Sigmoid colon (tissue), 7 donors: ENCODE results near the gene SLC25A39. TPM values are rescaled to one million over a fixed set of nuclear protein-coding genes. Genes with fewer than 3 reads are reported as not detected.

Experiments used
- DNase-seq: peaks from one replicate; pipeline ENCODE4 v3.0.0-alpha.2; 2019
- H3K27ac ChIP-seq, 4 donors: fragments of 200-600 bp; sonication (generic); one replicate each; pipeline ENCODE4 v1.5.1; 2016 to 2019; ENCODE audit warnings: mild to moderate bottlenecking in 1 of 4
- H3K27me3 ChIP-seq, 3 donors: fragments of 200-600 bp; sonication (generic); one replicate each; pipeline ENCODE4 v1.5.1; 2019; ENCODE audit warnings: mild to moderate bottlenecking in 1 of 3
- H3K36me3 ChIP-seq, 4 donors: fragments of 200-600 bp; sonication (generic); one replicate each; pipeline ENCODE4 v1.5.1; 2016 to 2019
- H3K4me1 ChIP-seq, 4 donors: fragments of 200-600 bp; sonication (generic); one replicate each; pipeline ENCODE4 v1.5.1; 2017 to 2019
- H3K4me3 ChIP-seq, 4 donors: fragments of 200-600 bp; sonication (generic); one replicate each; pipeline ENCODE4 v1.5.1; 2017 to 2019; ENCODE audit warnings: mild to moderate bottlenecking in 2 of 4, moderate library complexity in 1 of 4
- H3K9me3 ChIP-seq, 4 donors: fragments of 200-600 bp in 3 of 4; sonication (generic) in 3 of 4; one replicate each; pipeline versions ENCODE4 v1.5.1 to v1.6.1; 2013 to 2019
- CTCF ChIP-seq, 4 experiments: fragments of 450-650 bp in 3 of 4; fragments of 200-600 bp in 1 of 4; IDR thresholded peaks; one replicate each; pipeline ENCODE4 v1.5.1; 2016 to 2019; ENCODE audit warnings: antibody characterized with exemption in 4 of 4, mild to moderate bottlenecking in 3 of 4, moderate library complexity in 2 of 4
- EP300 ChIP-seq, 4 donors: sonication (generic); formaldehyde crosslinking; IDR thresholded peaks; one replicate each; pipeline ENCODE4 v1.6.1; 2017; ENCODE audit warnings: antibody characterized with exemption in 4 of 4
- POLR2A ChIP-seq, 2 donors: fragments of 450-650 bp; IDR thresholded peaks; one replicate each; pipeline ENCODE4 v1.6.1; 2016; ENCODE audit warnings: antibody characterized with exemption in 2 of 2, mild to moderate bottlenecking in 2 of 2, moderate library complexity in 2 of 2
- POLR2AphosphoS5 ChIP-seq, 4 donors: sonication (generic); formaldehyde crosslinking; IDR thresholded peaks; one replicate each; pipeline ENCODE4 v1.6.1; 2017; ENCODE audit warnings: antibody characterized with exemption in 4 of 4
- WGBS, 2 donors: extraction: QIAGEN DNeasy Blood & Tissue Kit; methylation state at CpG; one replicate each; pipeline ENCODE4 v1.1.7; 2013; 5-methylcytosine and 5-hydroxymethylcytosine counted together
- intact Hi-C: fragments of 100-400 bp; cut with DNase I; formaldehyde crosslinking; loops from one replicate; pipeline ENCODE4 v1.15.1; 2023
- polyA plus RNA-seq, 3 donors: library from polyadenylated mRNA; stranded (reverse); fragments of 200-250 nt; gene quantifications; one replicate each; pipeline ENCODE4 v1.2.3, GENCODE V29; 2013
- total RNA-seq, 4 donors: library from RNA; depleted of rRNA; stranded (reverse); fragments of >200 nt; gene quantifications; one replicate each; pipeline ENCODE4 v1.1.0, GENCODE V29; 2016
- donor health status: healthy with polysubstance abuse.
- donor health status: Bipolar disorder and iron deficiency.
- donor health status: healthy.

SLC25A39 gene
- total and polyA plus RNA-seq, 7 donors: 39.0 to 163 (median 51.8) TPM

GRCh38 chr17:44314031-44314430 is 10.6 kb downstream of the SLC25A39 start:
- no peaks in the 10 kb centered on the region for H3K9me3 ChIP-seq
- no peak for TF ChIP-seq POLR2AphosphoS5 (IDR thresholded peaks at IDR 0.05)
- TF ChIP-seq CTCF (IDR thresholded peaks at IDR 0.05): no peak
- TF ChIP-seq POLR2A (IDR thresholded peaks at IDR 0.05): no peak
- no peak for TF ChIP-seq EP300 (IDR thresholded peaks at IDR 0.05)
- intact Hi-C loops: no loop called here
- peaks cover 0 to under 1% (median 0%) of the 10 kb centered on the region in 4 donors for H3K36me3 ChIP-seq
- H3K27ac ChIP-seq: no peak overlapping the region
- DNase-seq: no peak
- peaks cover 22 to 55% (median 50%) of the 10 kb centered on the region in 3 donors for H3K27me3 ChIP-seq
- whole genome bisulfite sequencing, 2 donors: 73 to 83% methylated on average over 7 of the region's 7 CpGs
- H3K4me3 ChIP-seq: no peak overlapping the region
- H3K4me1 ChIP-seq: peaks cover 0 to 17% (median 13%) of the 10 kb centered on the region in 4 donors

DNA sequence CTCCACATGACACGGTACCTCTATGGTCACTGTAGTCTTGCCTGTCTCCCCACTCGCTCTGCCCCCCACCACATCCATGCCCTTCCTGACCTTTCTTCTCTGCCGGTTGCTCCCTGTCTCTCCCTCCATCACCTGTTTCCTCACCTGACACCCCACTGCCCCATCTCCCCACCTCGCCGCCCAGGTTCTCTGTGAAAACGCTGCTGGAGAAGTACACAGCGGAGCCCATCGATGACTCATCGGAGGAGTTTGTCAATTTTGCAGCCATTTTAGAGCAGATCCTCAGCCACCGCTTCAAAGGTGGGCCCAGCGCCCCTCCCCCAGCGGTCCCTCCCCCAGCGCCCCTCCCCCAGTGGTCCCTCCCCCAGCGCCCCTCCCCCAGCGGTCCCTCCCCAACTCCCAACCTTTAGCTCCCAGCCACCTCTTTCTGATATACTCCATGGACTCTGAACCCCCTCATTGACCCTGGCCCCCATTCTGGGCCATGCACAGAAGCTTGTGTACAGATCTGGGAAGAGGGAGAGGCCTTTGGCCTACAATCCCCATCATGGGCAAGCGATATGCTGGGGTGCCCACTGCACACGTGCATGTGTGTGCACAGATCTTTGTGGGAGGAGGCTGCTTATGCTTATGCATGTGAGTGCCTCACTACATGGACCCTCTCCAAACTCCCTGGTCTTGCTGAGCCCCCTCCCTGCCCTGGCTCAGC is 12.1 kb downstream of the SLC25A39 start:
- intact Hi-C loops: no loop called here
- Histone ChIP-seq H3K4me1 (peaks cover 0 to 28% (median 27%) of the 10 kb centered on the region in 4 donors), H3K9me3 (no peaks in the 10 kb centered on the region), H3K36me3 (no peaks in the 10 kb centered on the region), H3K27me3 (peaks cover 22 to 51% (median 49%) of the 10 kb centered on the region in 3 donors), H3K4me3 (no peak overlapping the region), H3K27ac (no peak overlapping the region)
- no peak for DNase-seq
- TF ChIP-seq CTCF (IDR thresholded peaks at IDR 0.05): no peak
- no peak for TF ChIP-seq EP300 (IDR thresholded peaks at IDR 0.05)
- TF ChIP-seq POLR2A (IDR thresholded peaks at IDR 0.05): no peak
- TF ChIP-seq POLR2AphosphoS5 (IDR thresholded peaks at IDR 0.05): no peak
- WGBS, 2 donors: 64 to 70% methylated on average over 17 of the region's 17 CpGs

GRCh38 chr17:44311562-44312181 is 13.0 kb downstream of the SLC25A39 start:
- peaks cover 22 to 43% (median 40%) of the 10 kb centered on the region in 3 donors for H3K27me3 ChIP-seq
- 71 to 84% methylated on average over 4 to 5 of the region's 5 CpGs for WGBS, 2 donors
- intact Hi-C loops: no loop called here

DNA sequence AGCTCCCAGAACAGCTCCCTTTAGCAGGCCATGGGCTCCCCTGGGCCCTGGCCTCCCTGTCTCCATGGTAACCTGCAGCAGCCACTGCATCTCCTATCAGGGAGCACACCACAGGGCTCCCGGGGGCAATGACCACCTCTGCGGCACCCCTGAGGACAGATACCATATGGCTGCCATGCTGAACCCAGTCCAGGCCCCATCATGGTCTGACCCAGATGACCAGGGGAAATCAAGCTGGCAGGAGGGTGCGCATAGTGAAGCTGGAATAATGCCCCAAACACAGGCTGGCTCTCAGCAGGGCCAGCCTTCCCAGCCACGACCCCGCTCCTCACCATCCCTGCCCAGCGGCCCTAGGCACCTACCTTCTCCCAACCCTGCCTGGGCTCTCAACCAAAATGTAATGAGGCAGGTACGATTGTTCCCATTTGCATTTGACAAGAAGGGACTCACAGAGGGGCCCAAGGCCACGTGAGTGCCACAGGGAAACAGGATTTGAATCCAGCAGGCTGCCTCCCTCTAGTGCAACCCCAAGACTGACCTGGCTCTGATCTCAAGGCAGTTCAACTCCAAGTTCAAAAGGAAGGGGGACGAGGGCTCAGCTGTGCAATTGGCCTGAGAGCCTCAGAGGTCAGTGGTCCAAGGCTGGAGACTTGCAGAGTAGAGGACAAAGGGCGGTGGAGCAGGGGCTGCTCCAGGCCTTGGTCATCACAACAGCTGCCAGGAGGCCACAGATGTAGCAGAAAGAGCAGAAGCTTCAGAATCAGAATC is 13.8 kb downstream of the SLC25A39 start:
- WGBS, 2 donors: 78 to 79% methylated on average over 10 of the region's 10 CpGs
- Histone ChIP-seq H3K36me3 (no peaks in the 10 kb centered on the region), H3K9me3 (no peaks in the 10 kb centered on the region), H3K4me3 (no peak overlapping the region), H3K27ac (no peak overlapping the region), H3K27me3 (peaks cover 16 to 34% (median 31%) of the 10 kb centered on the region in 3 donors), H3K4me1 (peaks cover 0 to 32% (median 31%) of the 10 kb centered on the region in 4 donors)
- DNase-seq: no peak
- intact Hi-C loops: no loop called here
- TF ChIP-seq POLR2AphosphoS5 (IDR thresholded peaks at IDR 0.05): no peak
- TF ChIP-seq CTCF (IDR thresholded peaks at IDR 0.05): no peak
- no peak for TF ChIP-seq POLR2A (IDR thresholded peaks at IDR 0.05)
- TF ChIP-seq EP300 (IDR thresholded peaks at IDR 0.05): no peak

More at GRCh38 chr17:44311562-44312181, 13.0 kb downstream of the SLC25A39 start:
- H3K4me3 ChIP-seq: no peak overlapping the region
- H3K36me3 ChIP-seq: no peaks in the 10 kb centered on the region
- no peak for TF ChIP-seq POLR2A (IDR thresholded peaks at IDR 0.05)
- TF ChIP-seq CTCF (IDR thresholded peaks at IDR 0.05): no peak
- TF ChIP-seq POLR2AphosphoS5 (IDR thresholded peaks at IDR 0.05): no peak
- no peak for TF ChIP-seq EP300 (IDR thresholded peaks at IDR 0.05)
- H3K27ac ChIP-seq: no peak overlapping the region
- H3K9me3 ChIP-seq: no peaks in the 10 kb centered on the region
- peaks cover 0 to 32% (median 31%) of the 10 kb centered on the region in 4 donors for H3K4me1 ChIP-seq
- DNase-seq: no peak
